Measurements from ENCODE around the gene RSPH4A. TPM values are rescaled to one million over a fixed set of nuclear protein-coding genes. Genes with fewer than 3 reads are reported as not detected.

RSPH4A gene
- total and polyA plus RNA-seq, 9 of the 15 experiments (the other 6 are each of a cell fraction or from before 2014, with no cell fraction given) = 0.04 to 0.30 (median 0.11) TPM

- TF ChIP-seq REST (IDR thresholded peaks at IDR 0.05; ENCODE audit: borderline replicate concordance) = no peak
- TF ChIP-seq REST (CRISPR knock-in tag; IDR thresholded peaks at IDR 0.05; ENCODE audit: low read depth) = no peak
- TF ChIP-seq MYNN (IDR thresholded peaks at IDR 0.05) = no peak
- TF ChIP-seq MYNN (CRISPR knock-in tag; IDR thresholded peaks at IDR 0.05) = no peak
- TF ChIP-seq, protein P1, sequence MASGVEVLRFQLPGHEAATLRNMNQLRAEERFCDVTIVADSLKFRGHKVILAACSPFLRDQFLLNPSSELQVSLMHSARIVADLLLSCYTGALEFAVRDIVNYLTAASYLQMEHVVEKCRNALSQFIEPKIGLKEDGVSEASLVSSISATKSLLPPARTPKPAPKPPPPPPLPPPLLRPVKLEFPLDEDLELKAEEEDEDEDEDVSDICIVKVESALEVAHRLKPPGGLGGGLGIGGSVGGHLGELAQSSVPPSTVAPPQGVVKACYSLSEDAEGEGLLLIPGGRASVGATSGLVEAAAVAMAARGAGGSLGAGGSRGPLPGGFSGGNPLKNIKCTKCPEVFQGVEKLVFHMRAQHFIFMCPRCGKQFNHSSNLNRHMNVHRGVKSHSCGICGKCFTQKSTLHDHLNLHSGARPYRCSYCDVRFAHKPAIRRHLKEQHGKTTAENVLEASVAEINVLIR (CRISPR knock-in tag; IDR thresholded peaks at IDR 0.05) = no peak
- TF ChIP-seq CBX8 (IDR thresholded peaks at IDR 0.05; ENCODE audit: borderline replicate concordance, extremely low read depth, low read depth, low read length, poor library complexity, severe bottlenecking) = no peak
- no peak for TF ChIP-seq XRCC5 (IDR thresholded peaks at IDR 0.05; ENCODE audit: low read depth, low read length)
- no peak for TF ChIP-seq ZNF253 (CRISPR knock-in tag; conservative IDR thresholded peaks at IDR 0.05)
- TF ChIP-seq TCFL5 (CRISPR knock-in tag; conservative IDR thresholded peaks at IDR 0.05) = no peak
- TF ChIP-seq ZNF695 (CRISPR knock-in tag; IDR thresholded peaks at IDR 0.05) = no peak
- TF ChIP-seq, protein P2, sequence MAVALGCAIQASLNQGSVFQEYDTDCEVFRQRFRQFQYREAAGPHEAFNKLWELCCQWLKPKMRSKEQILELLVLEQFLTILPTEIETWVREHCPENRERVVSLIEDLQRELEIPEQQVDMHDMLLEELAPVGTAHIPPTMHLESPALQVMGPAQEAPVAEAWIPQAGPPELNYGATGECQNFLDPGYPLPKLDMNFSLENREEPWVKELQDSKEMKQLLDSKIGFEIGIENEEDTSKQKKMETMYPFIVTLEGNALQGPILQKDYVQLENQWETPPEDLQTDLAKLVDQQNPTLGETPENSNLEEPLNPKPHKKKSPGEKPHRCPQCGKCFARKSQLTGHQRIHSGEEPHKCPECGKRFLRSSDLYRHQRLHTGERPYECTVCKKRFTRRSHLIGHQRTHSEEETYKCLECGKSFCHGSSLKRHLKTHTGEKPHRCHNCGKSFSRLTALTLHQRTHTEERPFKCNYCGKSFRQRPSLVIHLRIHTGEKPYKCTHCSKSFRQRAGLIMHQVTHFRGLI (CRISPR knock-in tag; IDR thresholded peaks at IDR 0.05) = no peak
- no peak for TF ChIP-seq ZNF79 (CRISPR knock-in tag; IDR thresholded peaks at IDR 0.05; ENCODE audit: low read depth)
- TF ChIP-seq ZNF785 (CRISPR knock-in tag; IDR thresholded peaks at IDR 0.05) = no peak
- TF ChIP-seq STAT6 (CRISPR knock-in tag; IDR thresholded peaks at IDR 0.05) = no peak
Observed at GRCh38 chr6:116680880-116681672, 64.8 kb downstream of the RSPH4A start, which contains the start of gene KPNA5 (continued).

All from K562 (cell line).